Measurements from ENCODE around the gene ADCYAP1R1. TPM values are rescaled to one million over a fixed set of nuclear protein-coding genes. Genes with fewer than 3 reads are reported as not detected.

ADCYAP1R1 gene
- total and polyA plus RNA-seq, 2 donors (not counting 1 experiment from before 2014, with no cell fraction given): not detected

DNA sequence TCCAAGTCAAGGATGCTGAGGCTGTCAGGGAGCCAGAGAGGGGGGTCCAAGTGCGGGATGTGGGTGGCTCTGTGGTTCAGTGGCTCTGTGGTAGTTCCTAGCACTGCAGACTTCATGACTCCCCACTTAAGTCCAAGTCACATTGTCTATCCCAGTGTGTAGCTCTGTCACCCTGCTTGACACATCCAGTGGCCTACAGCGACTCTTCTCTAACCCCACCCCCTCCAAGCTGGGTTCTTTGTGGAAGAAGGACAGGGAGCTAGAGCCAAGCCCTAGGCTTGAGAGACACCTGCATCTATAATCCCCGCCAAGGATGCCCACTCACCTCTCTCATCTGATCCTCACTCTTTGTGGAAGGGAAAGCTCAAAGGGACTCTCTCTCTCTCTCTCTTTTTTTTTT, 57.6 kb downstream of the ADCYAP1R1 start:
- intact Hi-C loops (cut with micrococcal nuclease): no loop called here
- CTCF ChIA-PET: interaction anchor here (1.3 kb wide), 1 partner anchor 12 kb away, joined by 4 read pairs; no protein-coding TSS in a partner anchor
- WGBS (ENCODE audit: insufficient coverage): no CpG with 5 or more reads among the region's 3 CpGs
- H3K27ac ChIP-seq (ENCODE audit: low read length in 2 of 2): no peak overlapping the region
- Mint-ChIP-seq H3K4me3 (no peak overlapping the region), H3K27me3 (peaks cover 3% of the 10 kb centered on the region), H3K27ac (no peak overlapping the region), H3K4me1 (no peaks in the 10 kb centered on the region), H3K9me3 (ENCODE audit: insufficient read depth) (no peaks in the 10 kb centered on the region)
- DNase-seq: no peak
- H3K4me3 ChIP-seq (ENCODE audit: control extremely low read depth in 1 of 5, extremely low read depth in 1 of 5, insufficient read depth in 1 of 5, low read depth in 2 of 5, low read length in 4 of 5): no peak overlapping the region
- no peak overlapping the region for H3K4me2 ChIP-seq (replicated peaks; ENCODE audit: low read depth, low read length, poor library complexity, severe bottlenecking)
- no peaks in the 10 kb centered on the region for H4K20me1 ChIP-seq (ENCODE audit: control insufficient read depth, insufficient read depth, low read length, poor library complexity, severe bottlenecking)
- peaks cover 0 to 8% (median 0%) of the 10 kb centered on the region in 3 donors for H3K9me3 ChIP-seq (ENCODE audit: control extremely low read depth in 1 of 3, control insufficient read depth in 2 of 3, insufficient read depth in 1 of 3, low read length in 2 of 3)
- no peak overlapping the region for H3K9ac ChIP-seq (ENCODE audit: low read length)
- H3K4me1 ChIP-seq (ENCODE audit: control insufficient read depth in 2 of 2, insufficient read depth in 2 of 2, low read length in 2 of 2): no peaks in the 10 kb centered on the region
- no peaks in the 10 kb centered on the region for H3K36me3 ChIP-seq (replicated peaks in 1 of 2; ENCODE audit: control extremely low read depth in 1 of 2, control insufficient read depth in 1 of 2, extremely low read depth in 1 of 2, insufficient read depth in 2 of 2, low read length in 1 of 2)
- TF ChIP-seq EZH2 (IDR thresholded peaks at IDR 0.05; ENCODE audit: borderline replicate concordance, insufficient read depth, low read depth, low read length, poor library complexity, severe bottlenecking): no peak
- TF ChIP-seq, protein P1, sequence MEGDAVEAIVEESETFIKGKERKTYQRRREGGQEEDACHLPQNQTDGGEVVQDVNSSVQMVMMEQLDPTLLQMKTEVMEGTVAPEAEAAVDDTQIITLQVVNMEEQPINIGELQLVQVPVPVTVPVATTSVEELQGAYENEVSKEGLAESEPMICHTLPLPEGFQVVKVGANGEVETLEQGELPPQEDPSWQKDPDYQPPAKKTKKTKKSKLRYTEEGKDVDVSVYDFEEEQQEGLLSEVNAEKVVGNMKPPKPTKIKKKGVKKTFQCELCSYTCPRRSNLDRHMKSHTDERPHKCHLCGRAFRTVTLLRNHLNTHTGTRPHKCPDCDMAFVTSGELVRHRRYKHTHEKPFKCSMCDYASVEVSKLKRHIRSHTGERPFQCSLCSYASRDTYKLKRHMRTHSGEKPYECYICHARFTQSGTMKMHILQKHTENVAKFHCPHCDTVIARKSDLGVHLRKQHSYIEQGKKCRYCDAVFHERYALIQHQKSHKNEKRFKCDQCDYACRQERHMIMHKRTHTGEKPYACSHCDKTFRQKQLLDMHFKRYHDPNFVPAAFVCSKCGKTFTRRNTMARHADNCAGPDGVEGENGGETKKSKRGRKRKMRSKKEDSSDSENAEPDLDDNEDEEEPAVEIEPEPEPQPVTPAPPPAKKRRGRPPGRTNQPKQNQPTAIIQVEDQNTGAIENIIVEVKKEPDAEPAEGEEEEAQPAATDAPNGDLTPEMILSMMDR (IDR thresholded peaks at IDR 0.05): no peak
- H2AFZ ChIP-seq (ENCODE audit: insufficient read depth, low read depth, low read length, poor library complexity, severe bottlenecking): no peak overlapping the region
- ATAC-seq (ENCODE audit: low read depth): no peak
- peaks cover 0 to 5% (median 2%) of the 10 kb centered on the region in 4 experiments for H3K27me3 ChIP-seq (replicated peaks in 1 of 4; ENCODE audit: control extremely low read depth in 1 of 4, control insufficient read depth in 3 of 4, insufficient read depth in 4 of 4, low read length in 3 of 4)
- POLR2A ChIA-PET: no interaction called here
- H3K79me2 ChIP-seq (ENCODE audit: control insufficient read depth, insufficient read depth, low read length): no peaks in the 10 kb centered on the region

DNA sequence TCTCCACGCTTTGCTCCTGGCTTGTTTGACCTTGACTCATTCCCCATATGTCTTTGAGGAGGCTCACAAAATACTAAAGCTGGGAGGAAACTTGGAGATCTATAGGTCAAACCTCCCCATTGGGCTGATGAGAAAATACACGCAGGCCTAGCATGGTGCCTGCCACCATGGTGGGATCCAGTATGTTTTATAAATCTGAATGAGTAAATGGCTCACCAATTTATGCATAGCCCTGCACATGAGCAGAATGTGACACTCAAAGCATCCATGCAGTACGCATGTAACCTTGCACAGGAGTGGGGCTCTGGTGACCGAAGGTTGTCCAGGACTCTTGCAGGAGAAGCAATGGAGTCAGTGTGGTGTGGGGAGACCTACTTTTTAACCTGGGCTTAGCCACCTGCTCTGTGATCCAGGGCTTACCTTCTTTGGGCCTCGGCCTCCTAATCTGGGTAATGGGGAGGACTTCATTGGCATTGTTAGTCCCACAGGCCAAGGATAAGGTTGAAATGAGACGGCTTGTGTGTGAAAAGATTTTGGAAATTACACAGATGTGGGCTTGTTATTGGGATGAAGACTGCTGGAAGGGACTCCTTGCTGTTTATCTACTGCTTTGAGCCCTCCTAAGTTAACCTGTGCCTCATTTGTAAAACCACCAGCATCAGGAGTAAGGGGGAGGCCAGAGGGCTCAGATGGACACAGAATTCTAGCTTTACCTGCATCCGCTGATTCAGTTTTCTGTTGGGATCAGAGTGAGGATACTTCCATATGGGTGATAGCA, 58.4 kb downstream of the ADCYAP1R1 start:
- no peak for DNase-seq
- 88% methylated on average over 5 of the region's 7 CpGs for WGBS (ENCODE audit: insufficient coverage)

More for the DNA sequence above, 58.4 kb downstream of the ADCYAP1R1 start:
- no peak for ATAC-seq (ENCODE audit: low read depth)
- H3K9me3 Mint-ChIP-seq (ENCODE audit: insufficient read depth): no peaks in the 10 kb centered on the region
- Histone ChIP-seq H3K4me1 (ENCODE audit: control insufficient read depth in 2 of 2, insufficient read depth in 2 of 2, low read length in 2 of 2) (no peaks in the 10 kb centered on the region), H4K20me1 (ENCODE audit: control insufficient read depth, insufficient read depth, low read length, poor library complexity, severe bottlenecking) (no peaks in the 10 kb centered on the region), H2AFZ (ENCODE audit: insufficient read depth, low read depth, low read length, poor library complexity, severe bottlenecking) (no peak overlapping the region), H3K79me2 (ENCODE audit: control insufficient read depth, insufficient read depth, low read length) (no peaks in the 10 kb centered on the region), H3K9me3 (ENCODE audit: control extremely low read depth in 1 of 3, control insufficient read depth in 2 of 3, insufficient read depth in 1 of 3, low read length in 2 of 3) (peaks cover 0 to 3% (median 0%) of the 10 kb centered on the region in 3 donors), H3K4me2 (replicated peaks; ENCODE audit: low read depth, low read length, poor library complexity, severe bottlenecking) (no peak overlapping the region), H3K36me3 (replicated peaks in 1 of 2; ENCODE audit: control extremely low read depth in 1 of 2, control insufficient read depth in 1 of 2, extremely low read depth in 1 of 2, insufficient read depth in 2 of 2, low read length in 1 of 2) (no peaks in the 10 kb centered on the region), H3K9ac (ENCODE audit: low read length) (no peak overlapping the region), H3K27me3 (replicated peaks in 1 of 4; ENCODE audit: control extremely low read depth in 1 of 4, control insufficient read depth in 3 of 4, insufficient read depth in 4 of 4, low read length in 3 of 4) (peaks cover 0 to 5% (median 2%) of the 10 kb centered on the region in 4 experiments), H3K27ac (ENCODE audit: low read length in 2 of 2) (no peak overlapping the region), H3K4me3 (ENCODE audit: control extremely low read depth in 1 of 5, extremely low read depth in 1 of 5, insufficient read depth in 1 of 5, low read depth in 2 of 5, low read length in 4 of 5) (no peak overlapping the region)
- intact Hi-C loops (cut with micrococcal nuclease): no loop called here
- no peak overlapping the region for H3K4me3 Mint-ChIP-seq
- ChIA-PET CTCF (interaction anchor here (1.3 kb wide), 1 partner anchor 12 kb away, joined by 4 read pairs; no protein-coding TSS in a partner anchor), POLR2A (no interaction called here)
- no peaks in the 10 kb centered on the region for H3K4me1 Mint-ChIP-seq
- peaks cover 3% of the 10 kb centered on the region for H3K27me3 Mint-ChIP-seq
- no peak overlapping the region for H3K27ac Mint-ChIP-seq
- TF ChIP-seq, protein P1 (IDR thresholded peaks at IDR 0.05): no peak
- TF ChIP-seq EZH2 (IDR thresholded peaks at IDR 0.05; ENCODE audit: borderline replicate concordance, insufficient read depth, low read depth, low read length, poor library complexity, severe bottlenecking): no peak
